GM13976 (cell line): ENCODE results near the gene RBM26.

ENCODE experiments used
- DNase-seq: peaks from one replicate; pipeline ENCODE4 v3.0.0; 2012; ENCODE audit warnings: low spot score
- in situ Hi-C: fragments of 300-500 bp; cut with MboI; formaldehyde crosslinking; loops from one replicate; pipeline ENCODE4 v1.12.0; 2022; ENCODE audit warnings: low sequenced_read_pairs, mixed read lengths, inconsistent platforms; ENCODE audit not compliant: unreplicated experiment
- TF ChIP-seq, protein P1 (sequence below): IDR thresholded peaks from 2 replicates; pipeline ENCODE4 v1.5.1; 2012; ENCODE audit warnings: borderline replicate concordance, mild to moderate bottlenecking; ENCODE audit not compliant: insufficient read depth; ENCODE audit errors: extremely low read depth, missing control alignments, control extremely low read depth

The RBM26 gene

GRCh38 chr13:79435561-79435990 is 29.5 kb upstream of the RBM26 start:
- TF ChIP-seq, protein P1, sequence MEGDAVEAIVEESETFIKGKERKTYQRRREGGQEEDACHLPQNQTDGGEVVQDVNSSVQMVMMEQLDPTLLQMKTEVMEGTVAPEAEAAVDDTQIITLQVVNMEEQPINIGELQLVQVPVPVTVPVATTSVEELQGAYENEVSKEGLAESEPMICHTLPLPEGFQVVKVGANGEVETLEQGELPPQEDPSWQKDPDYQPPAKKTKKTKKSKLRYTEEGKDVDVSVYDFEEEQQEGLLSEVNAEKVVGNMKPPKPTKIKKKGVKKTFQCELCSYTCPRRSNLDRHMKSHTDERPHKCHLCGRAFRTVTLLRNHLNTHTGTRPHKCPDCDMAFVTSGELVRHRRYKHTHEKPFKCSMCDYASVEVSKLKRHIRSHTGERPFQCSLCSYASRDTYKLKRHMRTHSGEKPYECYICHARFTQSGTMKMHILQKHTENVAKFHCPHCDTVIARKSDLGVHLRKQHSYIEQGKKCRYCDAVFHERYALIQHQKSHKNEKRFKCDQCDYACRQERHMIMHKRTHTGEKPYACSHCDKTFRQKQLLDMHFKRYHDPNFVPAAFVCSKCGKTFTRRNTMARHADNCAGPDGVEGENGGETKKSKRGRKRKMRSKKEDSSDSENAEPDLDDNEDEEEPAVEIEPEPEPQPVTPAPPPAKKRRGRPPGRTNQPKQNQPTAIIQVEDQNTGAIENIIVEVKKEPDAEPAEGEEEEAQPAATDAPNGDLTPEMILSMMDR = no peak
- in situ Hi-C loops = no loop called here
- no peak for DNase-seq

- in situ Hi-C loops = no loop called here
- TF ChIP-seq, protein P1 = no peak
- DNase-seq = no peak
Observed at GRCh38 chr13:79434556-79434955, 28.5 kb upstream of the RBM26 start.

DNA sequence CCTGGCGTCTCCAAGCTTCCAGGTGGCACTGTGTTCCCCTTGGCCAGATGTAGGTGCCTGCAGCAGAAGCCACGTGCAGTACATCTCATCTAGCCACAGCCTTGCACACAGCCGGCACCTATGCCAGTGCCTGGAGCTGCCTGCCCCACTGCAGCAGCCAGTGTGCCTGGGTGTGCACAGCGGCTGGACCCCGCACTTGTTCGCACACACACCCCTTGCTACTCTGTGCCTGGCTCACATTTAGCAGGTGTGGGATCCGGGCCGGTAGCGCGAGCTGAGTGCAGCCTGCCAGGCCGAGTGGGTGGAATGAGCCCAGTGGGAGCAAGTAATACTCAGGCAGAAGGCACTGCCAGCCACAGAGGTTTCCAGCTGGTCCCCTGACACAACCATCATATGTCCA is 26.9 kb upstream of the RBM26 start:
- DNase-seq = no peak
- in situ Hi-C loops = no loop called here
- TF ChIP-seq, protein P1 = no peak

- in situ Hi-C loops = no loop called here
- TF ChIP-seq, protein P1 = no peak
- no peak for DNase-seq
Observed at GRCh38 chr13:79432086-79432485, 26.0 kb upstream of the RBM26 start.

- in situ Hi-C loops = loop anchor here (5.0 kb wide), 1 partner anchor 108 kb away; no protein-coding TSS in a partner anchor
- TF ChIP-seq, protein P1 = no peak
- no peak for DNase-seq
Observed at GRCh38 chr13:79429309-79429708, 23.3 kb upstream of the RBM26 start.

DNA sequence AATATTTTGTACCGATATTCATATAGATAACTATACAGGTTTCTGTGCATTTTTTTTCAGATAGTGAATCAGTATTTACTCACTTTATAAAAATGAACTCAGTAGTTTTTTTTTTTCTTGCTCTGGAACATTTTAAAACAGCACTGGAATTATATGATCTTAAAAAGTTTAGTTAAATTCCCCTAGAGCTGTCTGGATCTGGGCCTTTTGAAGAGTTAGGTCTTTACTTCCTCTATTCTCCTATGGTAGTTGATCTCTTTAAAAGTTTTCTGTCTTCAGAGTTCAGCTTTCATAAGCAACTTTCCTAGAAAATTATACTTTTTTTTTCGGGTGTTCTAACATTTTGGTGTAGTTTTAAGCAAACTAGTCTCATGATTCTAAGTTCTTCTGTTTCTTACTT is 21.8 kb upstream of the RBM26 start:
- no peak for DNase-seq
- TF ChIP-seq, protein P1 = no peak
- in situ Hi-C loops = loop anchor here (5.0 kb wide), 1 partner anchor 109 kb away; no protein-coding TSS in a partner anchor

- in situ Hi-C loops = loop anchor here (5.0 kb wide), 1 partner anchor 110 kb away; no protein-coding TSS in a partner anchor
- TF ChIP-seq, protein P1 = no peak
- DNase-seq = no peak
Observed at GRCh38 chr13:79427265-79427664, 21.2 kb upstream of the RBM26 start.
